Right lung (tissue), 5 donors: Measurements from ENCODE around the gene EGFL6. TPM values are rescaled to one million over a fixed set of nuclear protein-coding genes. Genes with fewer than 3 reads are reported as not detected.
"Not testable (repeated sequence)": the region's sequence is repeated elsewhere in the genome, so short reads cannot be mapped to it uniquely, and the experiment has no call there.

Experiments
- DNase-seq, 2 donors: peaks; one replicate each; pipeline ENCODE4 v3.0.0-alpha.2; 2013
- polyA plus RNA-seq, 5 donors: library from polyadenylated mRNA; unstranded; fragments of 120-200 nt; gene quantifications; one replicate each; pipeline versions ENCODE4 v1.2.1 to v1.2.3, GENCODE V29; 2013; ENCODE audit warnings: inconsistent platforms in 1 of 5, low replicate concordance in 1 of 5; ENCODE audit not compliant: insufficient read length in 5 of 5, insufficient read depth in 1 of 5

EGFL6 gene
- polyA plus RNA-seq, 5 donors = 63.5 to 88.2 (median 72.6) TPM

DNA sequence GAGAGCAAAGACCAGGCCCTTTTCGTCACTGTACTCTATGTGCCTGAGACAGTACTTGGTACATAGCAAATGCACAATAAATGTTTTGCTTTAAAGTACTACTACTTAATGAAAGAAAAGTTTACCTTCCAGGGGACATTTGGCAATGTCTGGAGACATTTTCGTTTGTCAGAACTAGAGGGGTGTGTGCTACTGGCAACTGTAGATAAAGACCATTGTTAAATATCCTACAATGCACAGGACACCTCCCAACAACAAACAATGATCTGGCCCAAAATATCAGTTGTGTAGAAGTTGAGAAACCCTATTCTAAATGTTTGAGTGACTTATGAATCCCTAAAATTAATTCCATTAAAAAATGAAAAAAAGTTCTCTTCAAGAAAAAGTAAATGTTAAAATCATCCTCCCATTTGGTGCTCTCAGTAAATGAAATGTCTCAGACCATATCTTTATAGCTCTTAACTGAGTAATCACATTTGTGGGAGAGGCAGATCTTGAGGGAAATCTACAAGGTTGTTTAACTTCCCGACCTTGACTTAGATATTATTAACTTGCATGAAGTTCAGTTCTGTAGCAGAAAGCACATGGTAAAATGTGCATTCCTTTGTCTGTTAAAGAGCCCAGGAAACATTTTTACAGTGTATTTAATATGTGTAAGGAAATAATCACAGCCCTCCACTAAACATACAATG, 18.5 kb downstream of the EGFL6 start:
- no peak for DNase-seq

DNA sequence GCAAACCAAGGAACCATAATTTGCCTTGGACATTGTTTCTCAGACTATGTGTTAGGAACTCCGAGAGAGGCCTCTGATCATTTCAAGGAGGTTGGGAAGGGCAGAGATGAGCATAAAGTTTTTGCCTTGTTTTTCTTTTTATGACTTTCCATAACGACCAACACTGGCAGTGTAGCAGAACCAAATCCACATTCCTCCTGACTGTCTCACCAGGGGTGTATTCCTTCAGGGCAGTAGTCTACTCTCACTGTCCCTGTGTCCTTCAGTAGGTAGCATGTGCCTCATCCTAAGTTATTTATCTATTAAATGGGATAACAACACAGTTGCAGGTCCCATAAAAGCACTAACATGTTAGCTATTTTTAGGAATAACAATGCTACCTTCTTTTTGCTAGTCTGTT, 20.8 kb downstream of the EGFL6 start:
- no peak for DNase-seq

DNA sequence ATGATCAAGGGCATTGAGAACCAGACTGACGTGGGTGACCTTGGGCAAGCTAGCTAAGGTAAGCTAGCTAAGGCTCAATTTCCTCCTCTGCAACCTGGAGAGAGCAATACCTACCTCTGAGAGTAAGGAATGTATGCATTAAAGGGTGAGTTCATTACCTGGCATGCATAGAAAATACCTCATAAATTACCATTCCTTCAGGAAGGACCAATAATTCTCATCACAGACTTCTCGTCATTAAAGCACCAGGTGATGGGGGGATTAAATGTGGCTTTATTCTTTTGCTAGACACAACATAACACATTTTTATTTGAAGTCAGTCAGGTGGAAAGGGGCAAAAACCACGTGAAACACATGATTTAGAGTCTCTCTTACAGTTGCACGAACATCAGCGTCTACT, 21.5 kb downstream of the EGFL6 start:
- DNase-seq = no peak

DNA sequence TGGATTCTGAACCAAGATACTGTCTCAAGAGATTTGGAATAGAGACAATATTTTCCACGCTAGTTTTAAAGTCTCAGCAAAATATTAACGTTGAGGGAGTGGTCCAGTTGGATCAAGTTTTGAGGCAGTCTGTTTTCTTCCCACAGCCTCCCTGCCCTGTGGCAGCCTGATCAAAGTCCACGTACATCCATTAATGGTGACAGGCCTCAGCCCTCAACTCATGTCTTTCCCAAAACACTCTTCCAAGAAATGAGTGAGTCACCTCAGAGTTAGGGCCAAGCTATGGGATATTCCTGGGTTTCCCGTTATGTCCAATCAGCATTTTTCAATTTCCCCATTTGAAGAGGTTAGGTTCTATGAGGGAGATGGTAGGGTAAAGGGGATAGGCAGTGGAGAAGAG, 28.5 kb downstream of the EGFL6 start:
- peak; percentile 8 to 11 for DNase-seq

DNA sequence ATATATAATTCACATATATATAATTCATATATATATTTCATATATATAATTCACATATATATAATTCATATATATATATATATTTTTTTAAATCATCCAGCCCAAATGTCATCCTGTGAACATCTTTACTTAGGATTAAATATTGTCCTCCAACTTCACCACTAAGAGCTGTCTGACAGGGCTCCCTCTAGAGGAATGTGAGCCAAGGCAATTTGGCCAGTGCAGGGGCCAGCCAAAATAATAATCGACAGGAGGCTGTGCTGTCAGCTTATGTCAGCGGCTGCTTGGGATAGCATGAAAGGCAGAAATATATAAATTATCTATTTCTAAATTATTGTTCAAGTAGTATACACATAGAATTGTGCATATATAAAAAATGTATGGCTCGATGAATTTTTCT, 29.5 kb downstream of the EGFL6 start:
- no peak for DNase-seq

DNA sequence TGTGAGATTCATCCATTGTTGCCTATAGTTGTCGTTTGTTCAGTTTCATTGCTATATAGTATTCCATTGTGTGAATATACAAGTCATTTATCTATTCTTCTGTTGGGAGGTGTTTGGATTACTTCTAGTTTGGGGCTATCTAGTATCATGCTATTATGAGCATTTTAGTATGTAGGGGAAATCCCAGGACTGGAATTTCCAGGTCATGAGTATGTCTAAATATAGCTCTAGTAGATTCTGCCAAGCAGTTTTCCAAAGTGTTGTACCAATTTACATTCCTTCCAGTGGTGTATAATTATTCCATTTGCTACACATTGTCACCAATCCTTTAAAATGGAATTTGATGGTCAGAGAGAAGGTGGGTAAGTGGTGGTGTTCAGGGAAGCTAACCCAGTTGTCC, 30.1 kb downstream of the EGFL6 start:
- DNase-seq = no peak

DNA sequence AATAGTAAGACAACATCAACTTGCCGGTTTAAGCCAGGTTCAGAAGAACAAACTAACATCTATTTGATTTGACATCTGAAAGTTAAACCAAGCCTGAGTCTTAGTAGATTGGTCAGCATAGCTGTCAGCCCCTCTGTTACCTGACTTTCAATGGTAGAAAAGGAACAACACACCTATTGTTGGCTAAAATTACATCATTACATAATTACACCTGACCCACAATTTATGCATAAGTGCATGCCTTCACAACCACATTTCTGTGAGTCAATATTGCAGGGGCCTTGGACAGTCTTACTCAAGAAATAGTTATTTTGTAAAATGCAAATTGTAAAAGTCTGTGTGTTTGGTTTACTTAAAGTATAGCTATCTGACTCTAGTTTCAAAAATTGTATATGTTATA, 36.2 kb downstream of the EGFL6 start:
- DNase-seq = no peak

DNA sequence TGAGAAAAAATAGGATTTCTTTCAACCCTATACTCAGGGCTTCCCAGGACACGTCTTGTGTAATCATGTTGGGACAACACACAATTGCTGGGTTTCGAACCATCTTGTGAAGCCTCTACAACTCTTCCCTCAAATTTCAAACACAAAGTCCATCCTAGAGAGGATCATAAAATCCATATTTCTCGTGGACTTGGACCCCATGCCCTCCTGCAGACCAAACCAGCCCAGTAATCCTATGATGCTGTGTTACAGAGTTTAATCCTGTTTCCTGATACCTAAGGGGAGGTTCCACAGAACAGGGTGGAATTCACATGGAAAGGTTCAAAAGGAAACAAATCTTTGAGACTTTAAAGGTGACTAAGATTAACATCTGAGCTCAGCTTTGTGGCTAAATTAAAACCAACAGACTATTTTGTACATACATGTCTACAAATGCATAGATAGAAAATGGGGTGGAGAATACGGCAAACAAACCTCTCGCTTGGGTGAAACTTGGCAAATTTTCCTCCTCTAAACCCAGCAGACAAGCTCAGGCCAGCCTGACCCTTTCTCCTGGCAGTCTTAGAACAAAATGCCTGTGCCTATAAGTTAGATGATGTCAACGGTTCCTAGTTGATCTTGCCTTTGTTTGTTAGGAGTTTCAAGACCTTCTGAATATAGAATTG, 38.1 kb downstream of the EGFL6 start:
- DNase-seq = no peak

DNA sequence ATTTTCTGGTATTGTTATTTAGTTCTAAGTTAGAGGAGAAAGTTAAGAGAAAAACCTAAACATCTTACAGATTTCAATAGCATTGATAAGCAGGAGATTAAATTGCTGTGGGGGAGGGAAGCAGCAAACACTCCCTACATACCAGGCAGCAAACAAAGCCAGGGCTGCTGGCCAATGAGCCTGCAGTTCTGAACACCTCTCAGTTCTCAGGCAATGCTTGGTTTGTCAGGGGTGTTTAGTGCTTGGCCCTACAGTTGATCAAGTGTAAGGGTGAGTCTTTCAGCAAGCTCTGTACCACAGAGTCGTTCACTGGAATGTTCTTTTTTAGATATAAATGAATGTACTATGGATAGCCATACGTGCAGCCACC, 38.6 kb downstream of the EGFL6 start:
- no peak for DNase-seq

DNA sequence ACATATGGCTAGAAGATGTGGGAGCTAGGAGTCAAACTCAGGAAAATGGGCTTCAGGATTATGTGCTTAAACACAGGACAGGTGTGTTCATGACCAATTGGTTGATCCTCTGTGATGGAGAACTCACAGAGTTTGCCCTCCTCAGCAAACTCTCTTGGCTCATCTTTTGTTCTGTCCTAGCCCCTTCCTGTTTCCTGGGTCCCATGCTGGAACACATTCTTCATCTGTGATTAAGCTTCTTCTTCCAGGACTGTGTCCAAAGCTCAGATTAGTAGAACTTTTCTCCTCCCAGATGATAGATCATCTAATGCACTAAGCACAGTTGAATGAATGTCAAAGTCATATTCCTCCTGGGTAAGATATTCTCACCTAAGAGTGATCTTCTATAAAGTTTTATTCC, 44.8 kb downstream of the EGFL6 start:
- DNase-seq = no peak

DNA sequence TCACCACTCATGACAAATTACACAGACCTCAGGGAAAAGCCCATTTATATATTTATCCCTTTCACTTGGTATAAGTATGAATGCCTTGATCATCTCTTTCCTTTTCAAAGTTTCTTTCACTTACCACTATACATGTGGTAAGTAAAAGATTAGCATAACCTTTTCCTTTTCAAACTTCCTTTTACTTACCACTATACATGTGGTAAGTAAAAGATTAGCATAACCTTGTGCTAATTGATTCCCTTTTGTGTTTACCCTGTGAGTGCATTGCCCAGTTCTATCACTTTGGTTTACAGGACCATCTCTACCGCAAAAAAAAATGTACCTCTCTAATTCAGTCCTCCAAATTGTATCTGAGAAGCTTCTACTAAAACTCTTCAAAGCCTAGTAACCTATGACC, 50.8 kb downstream of the EGFL6 start:
- no peak for DNase-seq

DNA sequence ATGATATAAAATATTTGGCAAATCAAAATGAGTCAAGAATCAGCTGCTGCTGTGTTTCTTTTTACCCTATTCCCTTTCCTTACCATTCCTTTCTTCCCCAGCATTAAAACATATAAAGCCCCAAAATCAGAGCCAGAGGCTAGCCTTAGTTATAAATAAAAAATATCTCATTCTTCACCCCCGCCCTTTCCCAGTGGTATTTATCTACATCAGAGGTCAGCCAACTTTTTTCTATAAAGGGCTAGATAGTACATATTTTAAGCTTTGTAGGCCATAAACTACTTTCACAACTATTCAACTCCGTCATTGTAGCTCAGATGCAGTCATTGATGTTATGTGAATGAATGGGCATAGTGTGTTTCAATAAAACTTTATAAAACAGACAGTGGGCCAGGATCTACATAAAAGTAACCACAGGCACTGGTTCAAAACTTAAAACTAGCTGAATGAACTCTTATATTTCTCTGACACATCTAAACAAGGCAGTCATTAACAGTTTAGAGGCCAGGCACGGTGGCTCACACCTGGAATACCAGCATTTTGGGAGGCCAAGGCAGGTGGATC, 53.1 kb downstream of the EGFL6 start:
- DNase-seq = no peak

DNA sequence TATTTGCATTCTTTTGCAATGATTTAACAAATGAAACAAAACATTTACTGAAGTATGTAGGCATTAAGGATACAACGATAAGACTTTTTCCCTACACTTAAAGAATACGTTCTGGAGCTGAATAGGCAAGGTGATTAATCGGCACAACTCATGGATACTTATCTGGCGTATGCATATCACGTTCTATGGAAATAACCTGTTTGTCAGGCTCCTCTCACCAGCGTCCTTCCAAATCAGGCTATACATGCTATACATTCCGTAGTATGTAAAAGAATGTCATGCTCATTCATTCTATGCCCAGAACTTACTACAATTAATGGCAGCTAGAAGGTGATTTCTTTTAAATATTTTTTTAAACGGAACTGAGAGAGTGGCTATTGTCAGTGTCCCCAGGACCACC, 57.9 kb downstream of the EGFL6 start:
- DNase-seq = no peak

DNA sequence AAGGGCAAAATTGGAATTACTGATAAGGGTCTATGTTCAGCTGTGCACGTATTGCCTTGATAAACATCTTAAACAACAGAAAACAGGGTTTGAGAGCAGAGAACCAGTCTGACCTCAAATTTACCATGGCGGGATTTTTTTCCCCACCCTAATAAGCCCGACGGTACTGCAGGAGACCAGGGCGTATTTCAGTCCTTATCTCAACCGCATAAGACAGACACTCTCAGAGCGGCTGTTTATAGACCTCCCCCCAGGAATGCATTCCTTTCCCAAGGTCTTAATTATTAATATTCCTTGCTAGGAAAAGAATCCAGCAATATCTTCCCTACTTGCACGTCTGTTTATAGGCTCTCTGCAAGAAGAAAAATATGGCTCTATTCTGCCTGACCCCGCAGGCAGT, 67.8 kb downstream of the EGFL6 start:
- not testable (repeated sequence) for DNase-seq

DNA sequence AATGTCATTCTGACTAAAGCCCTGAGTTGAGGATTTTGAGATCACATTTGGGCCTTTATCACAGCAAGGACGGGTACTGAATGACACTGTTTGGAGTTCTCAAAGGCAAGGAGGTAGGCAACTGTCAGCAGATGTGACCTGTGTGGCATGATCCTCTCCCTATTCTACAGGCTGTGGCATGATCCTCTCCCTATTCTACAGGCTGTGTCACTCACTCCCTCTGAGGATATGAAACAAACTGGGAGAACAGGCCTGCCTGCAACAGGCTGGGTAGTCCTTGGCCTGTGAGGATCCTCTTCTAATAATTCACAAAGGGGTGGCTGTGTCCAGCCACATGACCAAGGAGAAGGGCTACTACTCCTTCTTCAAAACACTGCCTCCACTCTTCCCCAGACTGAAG, 68.6 kb downstream of the EGFL6 start:
- DNase-seq = no peak

DNA sequence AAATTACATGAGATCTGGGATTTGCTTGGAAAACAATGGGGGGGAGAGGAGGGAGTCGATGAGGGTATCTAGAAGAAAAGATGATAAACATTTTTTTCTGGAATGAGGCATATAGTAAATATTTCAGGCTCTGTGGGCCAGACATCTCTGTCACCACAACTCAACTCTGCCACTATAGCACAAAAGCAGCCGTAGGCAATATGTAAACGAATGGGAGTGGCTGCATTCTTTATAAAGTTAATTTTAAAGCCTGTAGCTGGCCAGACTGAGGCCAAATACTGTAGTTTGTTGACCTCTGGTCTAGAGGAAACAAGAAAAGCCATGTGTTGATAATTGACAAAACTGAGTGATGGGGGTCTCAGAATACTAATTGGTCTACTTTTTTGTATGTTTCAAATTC, 69.4 kb downstream of the EGFL6 start:
- no peak for DNase-seq

DNA sequence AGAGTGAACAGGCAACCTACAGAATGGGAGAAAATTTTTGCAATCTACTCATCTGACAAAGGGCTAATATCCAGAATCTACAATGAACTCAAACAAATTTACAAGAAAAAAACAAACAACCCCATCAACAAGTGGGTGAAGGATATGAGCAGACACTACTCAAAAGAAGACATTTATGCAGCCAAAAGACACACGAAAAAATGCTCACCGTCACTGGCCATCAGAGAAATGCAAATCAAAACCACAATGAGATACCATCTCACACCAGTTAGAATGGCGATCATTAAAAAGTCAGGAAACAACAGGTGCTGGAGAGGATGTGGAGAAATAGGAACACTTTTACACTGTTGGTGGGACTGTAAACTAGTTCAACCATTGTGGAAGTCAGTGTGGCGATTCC, 72.3 kb downstream of the EGFL6 start:
- DNase-seq = not testable (repeated sequence)

DNA sequence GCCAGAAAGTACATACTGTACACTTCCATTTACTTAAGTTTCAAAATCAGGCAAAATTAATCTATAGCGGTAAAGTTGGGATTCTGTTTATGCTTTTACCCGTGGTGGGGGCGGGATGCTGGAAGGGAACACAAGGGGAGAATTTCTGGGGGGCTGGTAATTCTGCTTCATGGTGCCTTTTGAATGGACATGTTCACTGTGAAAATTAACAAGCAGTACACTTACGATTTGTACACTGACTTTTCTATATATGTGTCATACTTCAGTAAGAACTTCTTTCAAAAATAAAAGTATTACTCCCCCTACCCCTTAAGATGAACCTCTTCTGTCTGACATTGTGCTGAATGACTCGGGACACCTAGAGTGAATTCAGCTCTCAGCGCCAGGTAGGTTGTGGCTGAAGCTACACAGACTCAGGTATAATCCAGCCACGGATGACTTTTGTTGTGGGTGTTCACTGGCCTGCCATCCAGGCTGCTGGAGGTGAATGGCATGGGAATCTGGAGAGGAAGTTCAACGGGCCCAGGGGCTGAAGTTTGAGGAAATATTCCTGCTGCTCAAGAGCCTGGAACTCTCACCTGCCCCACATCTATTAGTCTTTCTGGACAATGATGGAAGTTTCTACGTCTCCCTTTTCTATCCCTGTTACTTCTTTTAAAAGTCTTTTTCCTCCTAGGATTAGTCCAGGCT, 76.2 kb downstream of the EGFL6 start:
- DNase-seq = no peak

DNA sequence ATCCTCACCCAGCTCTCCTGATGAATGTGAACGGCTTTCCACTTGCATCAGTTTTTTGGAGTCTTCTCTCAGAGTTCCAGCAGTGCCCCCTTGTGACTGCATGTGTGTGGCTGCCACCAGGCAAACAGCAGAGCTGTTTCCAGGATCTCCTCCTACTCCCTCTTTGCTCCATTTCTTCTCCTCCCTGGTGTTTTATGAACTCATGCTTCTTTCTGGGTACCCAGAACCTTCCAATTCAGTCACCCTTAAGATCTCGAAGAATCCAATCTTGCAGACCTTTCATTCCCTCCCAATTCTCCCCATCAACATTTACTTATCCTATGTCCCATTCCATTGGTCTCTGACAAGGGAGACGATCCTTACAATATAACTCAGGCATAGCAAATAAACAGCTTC, 76.8 kb downstream of the EGFL6 start:
- peak; percentile 32 to 53 for DNase-seq

DNA sequence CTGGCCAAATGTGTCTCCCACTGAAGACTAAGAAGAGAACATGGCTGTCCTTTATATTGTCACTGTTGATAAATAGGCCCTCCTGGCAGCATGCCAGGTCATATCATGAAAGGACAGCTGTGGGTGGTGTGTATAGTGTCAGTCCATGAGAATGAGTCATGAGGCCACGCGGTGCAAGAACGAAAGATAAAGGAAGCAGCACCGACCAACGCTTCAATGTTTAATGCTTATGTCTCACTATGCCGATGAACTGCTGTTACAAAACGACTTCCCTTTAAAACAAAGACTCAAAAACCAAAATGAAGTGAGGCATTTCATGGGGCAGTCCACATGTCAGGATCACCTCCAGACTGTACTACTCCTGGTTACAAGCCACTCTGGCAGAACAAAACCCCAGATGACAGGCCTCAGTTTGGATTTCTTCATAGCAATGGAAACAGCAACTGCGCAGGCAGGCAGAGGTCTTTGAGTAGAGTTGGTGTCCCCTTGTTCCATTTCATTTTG, 78.4 kb downstream of the EGFL6 start:
- peak; percentile 57 to 59 for DNase-seq

DNA sequence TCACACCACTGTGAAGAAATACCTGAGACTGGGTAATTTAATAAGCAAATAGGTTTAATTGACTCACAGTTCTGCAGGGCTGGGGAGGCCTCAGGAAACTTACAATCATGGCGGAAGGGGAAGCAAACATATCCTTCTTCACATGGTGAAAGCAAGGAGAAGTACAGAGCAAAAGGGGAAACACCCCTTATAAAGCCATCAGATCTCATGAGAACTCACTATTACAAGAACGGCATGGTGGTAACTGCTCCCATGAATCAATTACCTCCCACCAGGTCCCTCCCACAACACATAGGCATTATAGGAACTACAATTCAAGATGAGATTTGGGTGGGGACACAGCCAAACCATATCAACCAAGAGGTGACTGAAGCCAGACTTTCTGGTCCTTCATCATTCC, 78.9 kb downstream of the EGFL6 start:
- not testable (repeated sequence) for DNase-seq

DNA sequence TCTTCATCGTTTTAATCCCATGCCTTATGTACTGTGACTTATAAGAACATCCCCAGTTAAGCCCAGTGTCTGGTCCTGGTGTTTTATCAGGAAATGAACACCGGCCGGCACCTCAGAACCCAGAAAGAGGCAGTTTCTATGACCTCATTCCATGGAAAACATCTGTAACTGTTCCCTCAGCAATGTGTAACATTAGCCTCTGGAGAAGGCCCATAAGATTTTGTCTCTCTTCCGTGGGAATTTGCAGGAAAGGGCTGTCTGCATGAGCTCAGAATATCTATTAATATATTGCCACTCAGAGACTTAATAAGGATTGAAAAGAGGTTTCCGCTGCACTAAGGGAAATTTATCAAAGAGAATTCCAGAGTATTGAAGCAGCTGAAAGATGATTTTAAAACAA, 80.4 kb downstream of the EGFL6 start:
- no peak for DNase-seq

DNA sequence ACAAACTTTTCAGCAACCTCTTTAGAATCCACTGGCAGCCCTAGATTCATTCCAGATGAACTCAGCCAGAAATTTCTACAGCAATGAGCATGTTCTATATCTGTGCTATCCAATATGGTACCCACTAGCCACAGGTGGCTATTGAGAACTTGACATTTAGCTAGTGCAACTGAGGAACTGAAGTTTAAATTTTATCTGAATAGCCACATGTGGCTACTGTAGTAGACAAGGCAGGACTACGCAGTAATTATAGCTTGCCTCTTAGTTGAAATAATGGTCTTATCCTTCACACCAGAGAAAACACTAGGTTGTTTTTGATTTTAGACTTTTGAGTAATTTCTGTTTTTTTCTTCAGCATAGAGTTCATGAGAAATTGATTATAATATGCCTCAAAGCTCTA, 80.9 kb downstream of the EGFL6 start:
- no peak for DNase-seq
